Smooth muscle cell (in vitro differentiated cells): ENCODE measurements around the gene LOXL3. TPM values are rescaled to one million over a fixed set of nuclear protein-coding genes. Genes with fewer than 3 reads are reported as not detected.

Experiments used
- DNase-seq: peaks from one replicate; lab custom pipeline; 2025; ENCODE audit not compliant: unreplicated experiment; lab: John Stamatoyannopoulos, UW
- H2AFZ ChIP-seq: fragments of 200-600 bp; sonication (generic); 2 replicates; pipeline ENCODE4 v1.6.0; 2016; ENCODE audit warnings: antibody characterized with exemption, low read depth, mild to moderate bottlenecking
- H3F3A ChIP-seq: fragments of 200-600 bp; sonication (generic); 2 replicates; pipeline ENCODE4 v1.6.0; 2017; ENCODE audit warnings: antibody characterized with exemption, low read depth
- H3K27ac ChIP-seq: fragments of 200-600 bp; sonication (generic); 2 replicates; pipeline ENCODE4 v1.5.1; 2016; ENCODE audit warnings: low read depth, mild to moderate bottlenecking
- H3K27me3 ChIP-seq: fragments of 200-600 bp; sonication (generic); 2 replicates; pipeline ENCODE4 v1.6.1; 2016; ENCODE audit warnings: low read depth, mild to moderate bottlenecking
- H3K36me3 ChIP-seq: fragments of 200-600 bp; sonication (generic); 2 replicates; pipeline ENCODE4 v1.5.1; 2016; ENCODE audit warnings: low read depth
- H3K4me1 ChIP-seq: fragments of 200-600 bp; sonication (generic); 2 replicates; pipeline ENCODE4 v1.5.1; 2016; ENCODE audit warnings: low read depth
- H3K4me2 ChIP-seq: fragments of 200-600 bp; sonication (generic); 2 replicates; pipeline ENCODE4 v1.6.0; 2016; ENCODE audit warnings: mild to moderate bottlenecking
- H3K4me3 ChIP-seq: fragments of 200-600 bp; sonication (generic); 2 replicates; pipeline ENCODE4 v1.5.1; 2016; ENCODE audit warnings: mild to moderate bottlenecking
- H3K79me2 ChIP-seq: fragments of 200-600 bp; sonication (generic); 2 replicates; pipeline ENCODE4 v1.6.0; 2016; ENCODE audit warnings: low read depth, mild to moderate bottlenecking
- H3K9ac ChIP-seq: fragments of 200-600 bp; sonication (generic); 2 replicates; pipeline ENCODE4 v1.6.0; 2016; ENCODE audit warnings: low read depth
- H3K9me3 ChIP-seq: fragments of 200-600 bp; sonication (generic); replicated peaks from 2 replicates; pipeline ENCODE4 v1.5.1; 2016; ENCODE audit warnings: low read depth
- H4K20me1 ChIP-seq: fragments of 200-600 bp; sonication (generic); 2 replicates; pipeline ENCODE4 v1.6.0; 2016; ENCODE audit warnings: low read depth
- WGBS: methylation state at CpG from one replicate; pipeline ENCODE4 v1.1.7; 2016; ENCODE audit warnings: low lambda C conversion rate; 5-methylcytosine and 5-hydroxymethylcytosine counted together
- polyA plus RNA-seq: library from polyadenylated mRNA; unstranded; fragments of >200 nt; fragmentation: Nextera tagmentation; extraction: Ambion mirVana; gene quantifications from 2 replicates; pipeline ENCODE4 v1.2.1, GENCODE V29; 2016
- total RNA-seq: library from RNA; depleted of rRNA; stranded (reverse); fragments of >200 nt; gene quantifications from 2 replicates; pipeline ENCODE4 v1.2.3, GENCODE V29; 2014
- TF ChIP-seq, protein P1 (sequence below): fragments of 200-600 bp; sonication (generic); IDR thresholded peaks from 2 replicates; pipeline ENCODE4 v1.5.1; 2017; ENCODE audit warnings: borderline replicate concordance, mild to moderate bottlenecking, antibody characterized with exemption; ENCODE audit not compliant: insufficient read depth, poor library complexity, severe bottlenecking

The LOXL3 gene
- total and polyA plus RNA-seq, 2 experiments from 2014 or later = 123 to 190 TPM

DNA sequence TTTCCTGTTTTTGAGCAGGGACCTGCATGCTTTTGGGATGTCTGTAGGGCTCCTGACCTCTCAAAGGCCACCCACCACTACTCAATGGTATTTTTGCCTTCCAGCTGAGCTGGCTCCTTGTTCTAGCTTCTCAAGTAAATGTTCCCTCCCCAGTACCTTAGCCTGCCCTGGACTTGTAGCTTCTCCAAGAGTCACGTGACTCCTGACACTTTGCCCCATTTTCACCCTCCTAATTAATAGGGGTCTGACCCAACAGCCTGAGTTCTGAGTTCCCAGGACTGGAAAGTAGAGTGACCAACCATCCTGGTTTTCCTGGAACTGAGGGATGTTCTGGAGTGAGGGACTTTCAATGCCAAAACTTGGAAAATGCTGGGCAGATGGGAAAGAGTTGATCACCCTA lies 58.3 kb downstream of the LOXL3 start:
- Histone ChIP-seq H3K27me3 (peaks cover 37% of the 10 kb centered on the region), H3K27ac (no peak overlapping the region), H3K36me3 (no peaks in the 10 kb centered on the region), H2AFZ (no peak overlapping the region), H3K79me2 (no peaks in the 10 kb centered on the region), H3K9me3 (no peaks in the 10 kb centered on the region), H3K4me2 (no peak overlapping the region), H3K4me3 (no peak overlapping the region), H3K4me1 (peaks cover 20% of the 10 kb centered on the region), H3F3A (peaks cover 5% of the 10 kb centered on the region), H3K9ac (no peak overlapping the region), H4K20me1 (no peaks in the 10 kb centered on the region)
- TF ChIP-seq, protein P1, sequence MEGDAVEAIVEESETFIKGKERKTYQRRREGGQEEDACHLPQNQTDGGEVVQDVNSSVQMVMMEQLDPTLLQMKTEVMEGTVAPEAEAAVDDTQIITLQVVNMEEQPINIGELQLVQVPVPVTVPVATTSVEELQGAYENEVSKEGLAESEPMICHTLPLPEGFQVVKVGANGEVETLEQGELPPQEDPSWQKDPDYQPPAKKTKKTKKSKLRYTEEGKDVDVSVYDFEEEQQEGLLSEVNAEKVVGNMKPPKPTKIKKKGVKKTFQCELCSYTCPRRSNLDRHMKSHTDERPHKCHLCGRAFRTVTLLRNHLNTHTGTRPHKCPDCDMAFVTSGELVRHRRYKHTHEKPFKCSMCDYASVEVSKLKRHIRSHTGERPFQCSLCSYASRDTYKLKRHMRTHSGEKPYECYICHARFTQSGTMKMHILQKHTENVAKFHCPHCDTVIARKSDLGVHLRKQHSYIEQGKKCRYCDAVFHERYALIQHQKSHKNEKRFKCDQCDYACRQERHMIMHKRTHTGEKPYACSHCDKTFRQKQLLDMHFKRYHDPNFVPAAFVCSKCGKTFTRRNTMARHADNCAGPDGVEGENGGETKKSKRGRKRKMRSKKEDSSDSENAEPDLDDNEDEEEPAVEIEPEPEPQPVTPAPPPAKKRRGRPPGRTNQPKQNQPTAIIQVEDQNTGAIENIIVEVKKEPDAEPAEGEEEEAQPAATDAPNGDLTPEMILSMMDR = no peak
- DNase-seq = no peak
- 96% methylated on average over 1 of the region's 1 CpG for WGBS

DNA sequence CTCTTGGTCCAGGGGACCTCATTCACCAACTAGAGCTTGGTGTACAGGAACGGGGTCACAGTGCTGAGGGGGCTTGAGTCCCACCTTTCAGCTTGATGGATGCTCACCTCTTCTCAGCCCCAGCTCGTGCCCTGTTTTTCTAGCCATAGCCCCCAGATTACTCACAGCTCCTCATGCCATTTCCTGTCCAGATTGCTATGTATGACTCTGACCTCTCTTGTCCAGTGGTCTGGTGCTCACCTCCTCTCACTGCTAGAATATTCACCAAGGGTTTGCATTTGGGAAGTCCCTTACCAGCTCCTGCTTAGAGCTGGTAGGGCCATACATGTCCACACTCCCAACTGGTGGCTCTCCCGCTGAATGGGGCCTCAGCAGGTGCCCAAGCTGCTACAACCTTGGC lies 60.2 kb downstream of the LOXL3 start:
- TF ChIP-seq, protein P1 = no peak
- Histone ChIP-seq H3K36me3 (no peaks in the 10 kb centered on the region), H3K9ac (no peak overlapping the region), H3K4me1 (peaks cover 10% of the 10 kb centered on the region), H3K4me2 (no peak overlapping the region), H4K20me1 (no peaks in the 10 kb centered on the region), H2AFZ (no peak overlapping the region), H3F3A (peaks cover 5% of the 10 kb centered on the region), H3K27ac (no peak overlapping the region), H3K27me3 (peaks cover 18% of the 10 kb centered on the region), H3K9me3 (no peaks in the 10 kb centered on the region), H3K79me2 (no peaks in the 10 kb centered on the region), H3K4me3 (no peak overlapping the region)
- no peak for DNase-seq
- WGBS = 95% methylated on average over 3 of the region's 3 CpGs

DNA sequence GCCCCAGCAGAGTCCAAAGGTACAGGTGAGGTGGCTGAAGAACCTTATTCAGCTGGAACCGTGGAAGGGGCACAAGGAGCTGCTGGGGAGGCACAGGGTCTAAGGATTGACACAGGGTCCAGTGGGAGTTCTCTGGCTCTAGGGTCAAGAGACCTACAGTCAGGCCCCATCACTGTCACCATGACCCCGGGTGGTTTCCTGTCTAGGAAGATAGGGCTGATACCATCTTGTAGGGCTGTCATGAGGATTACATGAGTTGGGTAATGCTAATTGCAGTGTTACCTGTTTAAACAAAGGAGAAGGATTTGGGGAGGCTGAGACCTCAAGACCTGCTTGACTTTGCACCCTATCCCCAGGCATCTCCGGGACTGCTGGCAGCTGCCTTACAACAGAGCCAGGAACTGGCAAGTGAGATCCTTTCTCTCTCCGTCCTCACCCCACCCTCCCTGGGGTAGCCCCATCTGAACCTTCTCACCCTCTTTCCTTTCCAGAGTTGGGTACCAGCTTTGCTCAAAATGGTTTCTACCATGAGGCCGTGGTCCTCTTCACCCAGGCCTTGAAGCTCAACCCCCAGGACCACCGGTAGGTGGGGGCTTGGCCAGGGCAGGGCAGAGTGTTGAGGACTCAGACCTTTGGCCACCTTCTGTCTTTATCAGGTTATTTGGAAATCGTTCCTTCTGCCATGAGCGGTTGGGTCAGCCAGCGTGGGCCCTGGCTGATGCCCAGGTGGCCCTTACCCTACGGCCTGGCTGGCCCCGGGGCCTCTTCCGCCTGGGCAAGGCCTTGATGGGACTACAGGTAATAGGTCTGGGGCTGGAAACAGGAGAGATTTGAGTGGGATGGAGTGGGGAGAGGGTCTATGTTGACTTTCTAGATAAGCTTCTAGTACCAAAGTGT lies 61.8 kb downstream of the LOXL3 start:
- no peaks in the 10 kb centered on the region for H3K79me2 ChIP-seq
- no peak for DNase-seq
- 95% methylated on average over 12 of the region's 12 CpGs for WGBS
- TF ChIP-seq, protein P1 = no peak
- H3K4me2 ChIP-seq = no peak overlapping the region
- peaks cover 2% of the 10 kb centered on the region for H3K27me3 ChIP-seq
- H3K27ac ChIP-seq = no peak overlapping the region
- peaks cover 5% of the 10 kb centered on the region for H3F3A ChIP-seq
- no peak overlapping the region for H2AFZ ChIP-seq
- H3K9me3 ChIP-seq = no peaks in the 10 kb centered on the region
- H3K4me3 ChIP-seq = no peak overlapping the region
- H3K4me1 ChIP-seq = no peaks in the 10 kb centered on the region
- H3K36me3 ChIP-seq = no peaks in the 10 kb centered on the region
- H4K20me1 ChIP-seq = no peaks in the 10 kb centered on the region
- H3K9ac ChIP-seq = no peak overlapping the region
